ENCODE measurements around the gene CABP4.
A peak's percentile ranks its signal among the peaks of the same experiment; 100 is the strongest.
"Not testable (repeated sequence)": the region's sequence is repeated elsewhere in the genome, so short reads cannot be mapped to it uniquely, and the experiment has no call there.

Gene CABP4

GRCh38 chr11:67482275-67482826 lies 27.2 kb downstream of the CABP4 start:
- no peak for DNase-seq (ENCODE audit: low spot score)

- peak; percentile 97 for DNase-seq (ENCODE audit: low spot score)
These were observed 28.0 kb downstream of the CABP4 start, which contains the start of gene AIP for GRCh38 chr11:67482827-67483798. Gene AIP, plus strand, starts transcription at chr11:67483026. Its CDS starts 133 bp downstream, at chr11:67483159.

DNA sequence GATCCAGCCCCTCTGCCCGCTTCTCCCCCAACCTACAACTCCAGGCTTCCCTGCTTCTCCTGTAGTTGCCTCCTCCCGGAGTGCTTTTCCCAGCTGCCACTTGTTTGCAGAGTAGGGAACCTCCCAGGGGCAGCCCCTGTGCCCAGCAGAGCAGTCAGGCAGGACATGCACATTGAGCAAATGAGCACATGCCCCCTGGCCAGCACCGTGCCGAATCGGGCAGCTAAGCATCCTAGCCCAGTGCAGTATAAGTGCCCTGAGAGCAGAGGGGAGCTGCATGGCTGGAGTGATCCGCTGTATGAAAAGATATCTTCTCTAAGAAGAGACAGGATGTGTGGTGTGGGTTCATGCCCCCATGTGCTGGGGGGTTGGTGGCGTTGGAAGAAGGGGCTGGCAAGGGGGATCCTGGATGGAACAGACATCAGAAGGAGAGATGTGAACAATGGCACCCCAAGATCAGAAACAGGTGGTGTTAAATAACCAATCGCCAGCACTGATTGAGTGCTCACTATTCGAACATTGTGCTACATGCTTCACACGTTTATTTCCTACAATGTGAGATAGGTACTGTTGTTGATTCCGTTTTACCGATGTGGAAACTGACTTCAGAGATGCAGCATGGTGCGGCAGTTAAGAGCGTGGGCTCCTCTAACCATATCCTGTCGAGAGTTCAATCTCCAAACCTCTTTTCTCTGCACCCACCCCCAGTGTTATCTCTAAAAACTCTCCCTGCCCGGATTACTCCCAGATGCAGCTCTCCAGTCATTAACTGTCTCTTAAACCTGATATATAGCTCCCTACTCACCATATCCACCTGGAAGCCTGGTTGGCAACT lies 28.9 kb downstream of the CABP4 start:
- DNase-seq (ENCODE audit: low spot score) = no peak

GRCh38 chr11:67484847-67485311 lies 29.7 kb downstream of the CABP4 start:
- no peak for DNase-seq (ENCODE audit: low spot score)

DNA sequence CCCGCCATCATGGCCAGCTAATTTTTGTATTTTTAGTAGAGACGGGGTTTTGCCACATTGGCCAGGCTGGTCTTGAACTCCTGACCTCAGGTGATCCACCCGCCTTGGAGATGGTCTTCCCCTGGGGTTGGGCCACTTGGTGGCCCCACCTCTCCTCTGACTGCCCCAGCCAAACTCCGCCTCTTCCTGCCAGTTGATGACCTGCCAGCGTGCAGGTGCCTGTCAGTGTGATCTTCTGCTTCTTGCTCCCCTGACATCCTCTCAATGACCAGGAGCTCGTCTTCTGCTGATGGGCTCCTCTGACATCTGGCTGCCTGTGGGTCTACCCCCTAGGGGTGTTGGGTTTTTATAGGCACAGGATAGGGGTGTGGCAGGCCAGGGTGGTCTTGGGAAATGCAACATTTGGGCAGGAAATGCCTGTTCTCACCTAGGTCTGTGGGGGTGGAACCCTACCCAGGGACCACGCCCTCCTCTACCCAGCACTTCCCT lies 30.8 kb downstream of the CABP4 start:
- DNase-seq (ENCODE audit: low spot score) = not testable (repeated sequence)

DNA sequence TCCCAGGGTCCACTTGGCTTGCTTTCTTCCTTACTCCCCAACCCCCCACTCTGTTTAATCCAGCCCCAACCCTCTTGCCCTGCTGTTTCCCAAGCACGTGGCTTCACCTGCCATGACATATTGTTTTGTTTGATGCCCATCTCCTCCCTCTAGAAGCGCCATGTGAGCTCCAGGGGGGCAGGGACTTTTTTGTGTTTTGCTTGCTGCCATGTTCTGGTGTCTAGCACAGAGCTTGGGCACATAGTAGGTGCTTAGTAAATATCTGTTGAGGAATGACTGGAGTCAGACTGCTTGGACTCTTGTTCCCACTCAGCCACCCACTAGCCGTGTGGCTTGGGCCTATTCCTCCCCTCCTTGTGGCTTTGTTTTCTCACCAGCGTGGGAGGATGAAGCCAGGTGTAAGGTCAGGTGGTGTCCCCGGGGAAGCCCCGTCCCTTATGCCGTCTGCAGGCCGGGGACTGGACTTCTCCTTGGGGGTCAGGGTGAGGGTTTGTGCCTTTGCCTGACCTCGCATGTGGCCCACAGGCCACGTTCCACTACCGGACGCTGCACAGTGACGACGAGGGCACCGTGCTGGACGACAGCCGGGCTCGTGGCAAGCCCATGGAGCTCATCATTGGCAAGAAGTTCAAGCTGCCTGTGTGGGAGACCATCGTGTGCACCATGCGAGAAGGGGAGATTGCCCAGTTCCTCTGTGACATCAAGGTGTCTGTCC lies 31.5 kb downstream of the CABP4 start:
- no peak for DNase-seq (ENCODE audit: low spot score)

GRCh38 chr11:67489203-67489884 lies 34.2 kb downstream of the CABP4 start:
- no peak for DNase-seq (ENCODE audit: low spot score)

GRCh38 chr11:67489885-67490726 lies 35.0 kb downstream of the CABP4 start:
- DNase-seq (ENCODE audit: low spot score) = no peak

DNA sequence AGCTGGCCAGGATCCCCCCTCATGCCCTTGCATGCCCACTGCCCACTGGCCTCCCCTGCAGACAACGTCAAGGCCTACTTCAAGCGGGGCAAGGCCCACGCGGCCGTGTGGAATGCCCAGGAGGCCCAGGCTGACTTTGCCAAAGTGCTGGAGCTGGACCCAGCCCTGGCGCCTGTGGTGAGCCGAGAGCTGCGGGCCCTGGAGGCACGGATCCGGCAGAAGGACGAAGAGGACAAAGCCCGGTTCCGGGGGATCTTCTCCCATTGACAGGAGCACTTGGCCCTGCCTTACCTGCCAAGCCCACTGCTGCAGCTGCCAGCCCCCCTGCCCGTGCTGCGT lies 35.5 kb downstream of the CABP4 start:
- DNase-seq (ENCODE audit: low spot score) = no peak

DNA sequence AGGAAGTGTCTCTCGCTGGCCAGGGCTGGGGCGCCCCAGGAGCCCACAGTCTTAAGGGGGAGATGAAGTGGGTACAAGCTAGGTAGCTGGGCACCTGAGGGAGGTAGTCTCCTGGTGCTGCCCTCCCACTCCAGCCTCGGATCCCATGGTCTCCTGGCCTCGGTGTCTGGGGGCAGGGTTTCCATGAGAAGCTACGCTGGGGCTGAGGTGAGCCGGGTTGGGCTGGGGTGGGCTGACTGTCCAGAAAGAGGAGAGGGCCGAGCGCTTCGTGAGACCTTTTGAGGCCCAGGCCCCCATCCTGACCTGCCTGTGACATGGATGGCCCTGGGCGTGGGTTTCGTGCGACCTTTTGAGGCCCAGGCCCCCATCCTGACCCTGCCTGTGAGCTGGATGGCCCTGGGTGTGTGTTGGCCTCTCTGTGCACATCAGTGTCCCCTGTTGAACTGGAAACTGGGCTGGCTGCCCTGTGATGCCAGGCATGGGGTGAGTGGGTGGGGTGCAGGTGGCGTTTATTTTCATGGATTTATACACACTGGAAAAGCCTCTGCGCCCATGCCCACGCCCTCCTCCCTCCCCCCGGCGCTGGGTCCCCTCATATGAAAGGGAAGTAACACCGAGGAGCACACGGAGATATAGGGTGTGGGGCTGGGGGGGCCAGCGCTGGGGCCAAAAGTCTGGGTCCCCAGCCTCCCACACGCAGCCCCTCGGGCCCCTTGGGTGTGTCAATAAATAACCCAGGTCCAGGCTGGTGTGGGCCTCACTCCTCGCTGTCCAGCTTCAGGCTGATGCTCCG lies 36.3 kb downstream of the CABP4 start:
- DNase-seq (ENCODE audit: low spot score) = no peak

GRCh38 chr11:67492069-67492727 lies 37.0 kb downstream of the CABP4 start:
- no peak for DNase-seq (ENCODE audit: low spot score)

- no peak for DNase-seq (ENCODE audit: low spot score)
These were observed 37.8 kb downstream of the CABP4 start for GRCh38 chr11:67492801-67493547.

DNA sequence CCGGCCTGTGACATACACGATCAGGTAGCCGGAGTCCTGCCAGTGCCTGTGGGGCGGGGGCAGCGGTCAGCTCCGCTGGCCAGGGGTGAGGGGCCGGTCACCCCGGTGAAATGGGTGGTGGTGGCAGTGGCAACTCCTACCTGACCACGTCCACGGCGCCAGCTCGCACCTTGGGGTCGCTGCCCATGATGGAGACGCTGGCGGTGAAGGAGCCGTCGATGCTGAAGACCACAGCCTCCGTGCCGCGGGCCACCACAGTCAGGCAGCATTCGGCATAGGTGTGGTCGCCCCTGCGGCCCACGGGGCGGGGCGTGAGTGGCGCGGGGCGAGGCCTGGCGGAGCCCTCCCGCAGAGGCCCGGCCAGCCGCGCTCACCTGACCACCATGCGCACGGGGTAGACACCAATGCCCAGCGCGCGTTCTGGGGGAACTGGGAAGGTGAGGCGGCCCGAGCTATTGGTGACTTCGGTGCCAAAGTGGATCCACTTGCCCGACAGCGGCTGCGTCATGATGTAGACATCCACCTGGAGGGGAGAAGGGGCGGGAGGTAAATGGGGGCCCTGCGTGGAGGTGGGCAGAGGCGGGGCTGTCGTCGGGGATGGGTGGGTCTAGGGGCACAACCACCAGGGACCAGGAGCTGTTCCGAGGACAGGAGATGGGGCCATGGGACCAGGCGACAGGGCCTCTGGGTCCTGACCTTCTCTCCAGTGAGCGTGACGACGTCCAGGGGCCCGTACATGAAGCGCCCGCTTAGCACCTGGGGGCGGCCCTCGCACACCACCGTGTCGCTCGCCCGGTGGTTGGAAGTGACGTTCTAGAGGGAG lies 38.6 kb downstream of the CABP4 start:
- no peak for DNase-seq (ENCODE audit: low spot score)

DNA sequence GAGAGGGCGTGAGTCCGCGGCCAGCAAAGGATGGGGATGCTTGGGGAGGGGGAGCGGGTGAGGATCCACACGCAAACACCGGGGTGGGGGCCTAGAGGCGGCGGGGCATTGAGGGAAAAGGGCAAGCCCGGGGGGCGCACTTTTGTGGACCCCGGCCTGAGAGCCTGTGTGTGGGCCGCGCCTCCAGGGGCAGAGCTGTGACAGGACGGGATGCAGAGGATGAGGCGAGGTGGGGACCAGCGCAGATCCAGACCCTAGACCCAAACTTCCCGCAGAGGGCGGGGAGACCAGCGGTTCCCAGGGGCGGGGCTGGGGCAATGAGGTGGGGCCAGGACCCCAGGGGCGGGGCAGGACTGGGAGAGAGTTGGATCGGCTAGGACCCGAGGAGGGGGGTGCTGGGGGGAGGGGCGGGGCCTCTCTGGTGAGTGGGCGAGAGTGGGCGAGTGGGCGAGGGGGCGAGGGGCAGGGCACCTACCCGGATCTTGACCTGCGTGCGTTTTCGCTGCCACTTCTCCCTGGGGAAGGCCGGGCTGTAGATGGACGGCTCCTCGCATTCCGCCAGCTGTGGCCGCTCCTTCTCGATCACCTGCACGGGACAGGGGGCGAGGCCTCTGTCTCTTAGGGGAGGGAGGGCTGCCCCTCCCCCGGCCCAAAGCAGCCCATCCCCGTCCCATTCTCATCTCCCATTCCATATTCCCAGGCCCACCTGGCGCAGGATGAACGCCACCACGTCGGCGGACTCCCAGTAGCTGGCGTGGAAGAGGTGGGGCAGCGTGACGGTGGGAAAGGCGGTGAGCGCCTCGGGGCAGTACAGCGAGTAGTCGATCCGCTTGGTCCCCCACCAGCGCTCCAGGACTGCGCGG lies 39.4 kb downstream of the CABP4 start:
- no peak for DNase-seq (ENCODE audit: low spot score)

GRCh38 chr11:67495234-67496005 lies 40.3 kb downstream of the CABP4 start:
- DNase-seq (ENCODE audit: low spot score) = no peak
